ENCODE measurements around the gene NPY5R.

NPY5R gene

DNA sequence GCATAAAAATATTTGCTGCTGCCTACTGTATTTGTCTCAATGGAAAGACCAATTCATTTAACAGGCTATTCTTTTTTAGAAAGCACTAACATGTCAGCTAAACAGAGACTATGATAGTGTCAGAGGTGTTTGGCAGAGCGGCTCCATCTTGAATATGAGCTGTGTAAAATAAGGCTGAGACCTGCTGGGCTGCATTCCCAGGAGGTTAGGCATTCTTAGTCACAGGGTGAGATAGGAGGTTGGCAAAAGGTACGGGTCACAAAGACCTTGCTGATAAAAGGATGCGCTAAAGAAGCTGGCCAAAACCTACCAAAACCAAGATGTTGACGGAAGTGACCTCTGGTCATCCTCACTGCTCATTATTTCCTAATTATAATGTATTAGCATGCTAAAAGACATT, 41.8 kb downstream of the NPY5R start:
- no peak for DNase-seq

DNA sequence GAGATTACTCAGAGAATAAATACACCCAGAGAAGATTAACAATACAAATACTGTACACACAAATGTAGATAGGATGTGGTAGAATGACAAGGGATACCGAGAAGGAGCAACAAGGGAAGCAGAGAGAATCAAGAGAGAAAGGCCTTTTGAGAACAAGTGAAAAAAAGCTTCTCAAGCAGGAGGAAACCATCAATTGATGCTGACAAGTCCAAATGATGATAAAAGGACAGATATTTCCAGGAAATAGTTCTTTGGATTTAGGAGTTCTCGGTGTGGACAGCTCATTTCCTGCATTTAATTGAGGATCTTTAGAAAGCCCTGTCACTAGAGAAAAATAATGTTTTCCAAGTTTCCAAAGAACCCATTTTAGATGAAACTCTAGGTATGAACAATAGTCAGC, 48.1 kb downstream of the NPY5R start:
- DNase-seq: no peak

DNA sequence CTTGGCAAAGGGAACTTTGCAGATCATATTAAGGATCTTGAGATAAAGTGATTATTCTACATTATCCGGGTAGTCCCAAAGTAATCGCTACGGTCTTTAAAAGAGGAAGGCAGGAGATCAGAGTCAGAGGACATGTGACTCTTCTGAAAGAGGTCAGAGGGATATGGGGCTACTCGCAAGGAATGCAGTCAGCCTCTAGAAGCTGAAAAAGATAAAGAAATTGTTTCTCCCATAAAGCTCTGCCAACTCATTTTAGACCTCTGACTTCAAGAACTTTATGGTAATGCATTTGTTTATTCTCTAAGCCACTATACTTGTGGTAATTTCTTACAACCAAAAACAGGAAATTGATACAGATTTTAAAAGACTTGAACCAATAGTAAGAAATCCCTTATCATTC, 48.6 kb downstream of the NPY5R start:
- DNase-seq: no peak

DNA sequence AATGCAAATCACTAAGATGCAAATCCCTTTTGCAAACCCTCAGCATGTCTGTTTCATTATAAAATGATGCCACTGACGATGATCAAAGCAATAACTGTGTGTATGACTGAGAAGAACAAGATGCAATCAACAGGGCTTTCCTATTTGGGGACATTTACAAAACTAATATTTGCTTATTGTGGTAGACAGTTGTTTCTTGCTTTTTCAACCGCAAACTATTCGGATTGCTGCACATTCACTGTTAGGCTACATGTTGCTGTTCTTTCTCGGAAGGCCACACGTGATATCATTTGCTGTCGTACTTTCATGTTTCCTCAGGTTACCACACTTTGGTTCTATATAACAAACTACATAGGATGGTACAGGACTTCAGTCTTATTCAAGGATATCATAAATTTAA, 49.8 kb downstream of the NPY5R start:
- no peak for DNase-seq

DNA sequence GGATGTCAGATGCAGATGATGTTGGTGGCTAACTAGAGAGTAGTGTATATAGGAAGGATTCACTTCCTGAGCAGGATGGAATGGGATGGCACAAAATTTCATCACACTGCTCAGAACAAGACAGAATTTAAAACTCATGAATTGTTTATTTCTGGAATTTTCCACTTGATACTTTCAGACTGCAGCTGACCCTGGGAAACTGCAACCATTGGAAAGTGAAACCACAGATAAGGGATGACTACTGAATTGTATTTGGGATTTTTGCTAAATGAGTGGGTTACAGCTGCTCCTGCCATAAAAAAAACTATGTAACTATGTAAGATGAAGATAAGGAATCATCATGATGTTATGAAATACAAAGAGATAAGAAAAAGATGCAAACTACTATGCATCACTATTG, 51.4 kb downstream of the NPY5R start:
- no peak for DNase-seq

DNA sequence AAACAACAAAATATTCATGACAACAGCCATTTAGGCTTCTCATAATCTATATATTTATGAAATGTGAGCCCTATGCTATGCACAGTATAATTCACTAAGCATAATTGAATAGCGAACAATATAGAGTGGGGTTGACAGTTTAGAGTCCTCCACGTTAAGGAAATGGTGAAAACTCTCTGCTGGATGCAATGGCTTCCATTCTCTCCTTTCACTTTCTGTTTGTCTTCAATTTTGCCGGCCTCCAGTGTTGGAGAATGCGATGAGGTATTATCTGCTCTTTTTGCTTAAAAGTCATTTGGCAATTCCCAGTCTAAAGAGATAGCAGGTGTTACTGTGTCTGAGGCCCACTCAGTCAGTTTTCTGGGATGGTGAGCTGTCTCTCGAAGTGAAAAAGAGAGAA, 52.1 kb downstream of the NPY5R start:
- no peak for DNase-seq

DNA sequence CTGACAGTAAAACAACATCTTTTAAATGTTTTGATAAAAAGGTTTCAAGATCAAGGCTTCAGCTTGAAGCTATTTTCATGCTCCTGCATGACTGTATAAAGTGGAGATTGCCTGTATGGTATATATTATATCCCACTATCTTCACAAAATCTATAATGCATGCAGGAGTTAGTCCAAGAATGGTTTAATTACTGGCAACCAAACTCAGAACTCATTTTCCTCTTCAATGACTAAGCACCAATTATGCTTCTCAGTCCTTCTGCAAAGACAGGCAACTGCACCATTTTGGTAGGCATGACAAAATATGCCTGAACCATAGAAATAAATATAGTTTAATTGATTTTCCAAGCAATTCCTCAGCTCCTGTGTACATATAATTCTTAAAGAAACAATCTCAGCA, 54.5 kb downstream of the NPY5R start:
- DNase-seq: no peak

DNA sequence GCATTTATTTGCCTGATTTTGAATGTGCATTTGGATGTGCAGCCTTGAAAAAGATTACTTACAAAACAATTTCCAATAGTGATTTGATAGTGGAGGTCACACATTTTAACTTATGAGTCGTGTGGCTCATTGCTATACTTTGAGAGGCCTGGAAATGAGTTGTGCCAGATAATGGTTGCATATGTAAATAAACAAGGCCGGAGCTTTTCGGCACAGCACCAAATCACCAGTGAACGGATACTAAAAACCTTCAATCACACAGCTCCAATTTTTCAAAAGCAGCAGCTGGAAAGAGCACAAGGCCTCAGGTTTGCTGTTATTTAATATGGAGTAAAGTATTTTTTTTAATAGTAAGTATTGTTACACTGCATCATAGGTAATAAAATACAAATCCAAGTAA, 57.2 kb downstream of the NPY5R start:
- no peak for DNase-seq

All from activated CD4-positive, alpha-beta T cell treated with anti-CD3 and anti-CD28 coated beads for 1 hour (primary cell).